CD4-positive, alpha-beta T cell treated with Interleukin-6 at 100 ng/mL for 8 hours (primary cell): ENCODE measurements around the gene MCM10.
"Not testable (repeated sequence)": the region's sequence is repeated elsewhere in the genome, so short reads cannot be mapped to it uniquely, and the experiment has no call there.

ENCODE experiments used
- DNase-seq: peaks from one replicate; pipeline ENCODE4 v3.0.0-alpha.2; 2020; ENCODE audit warnings: mixed read lengths, low spot score

The MCM10 gene

DNA sequence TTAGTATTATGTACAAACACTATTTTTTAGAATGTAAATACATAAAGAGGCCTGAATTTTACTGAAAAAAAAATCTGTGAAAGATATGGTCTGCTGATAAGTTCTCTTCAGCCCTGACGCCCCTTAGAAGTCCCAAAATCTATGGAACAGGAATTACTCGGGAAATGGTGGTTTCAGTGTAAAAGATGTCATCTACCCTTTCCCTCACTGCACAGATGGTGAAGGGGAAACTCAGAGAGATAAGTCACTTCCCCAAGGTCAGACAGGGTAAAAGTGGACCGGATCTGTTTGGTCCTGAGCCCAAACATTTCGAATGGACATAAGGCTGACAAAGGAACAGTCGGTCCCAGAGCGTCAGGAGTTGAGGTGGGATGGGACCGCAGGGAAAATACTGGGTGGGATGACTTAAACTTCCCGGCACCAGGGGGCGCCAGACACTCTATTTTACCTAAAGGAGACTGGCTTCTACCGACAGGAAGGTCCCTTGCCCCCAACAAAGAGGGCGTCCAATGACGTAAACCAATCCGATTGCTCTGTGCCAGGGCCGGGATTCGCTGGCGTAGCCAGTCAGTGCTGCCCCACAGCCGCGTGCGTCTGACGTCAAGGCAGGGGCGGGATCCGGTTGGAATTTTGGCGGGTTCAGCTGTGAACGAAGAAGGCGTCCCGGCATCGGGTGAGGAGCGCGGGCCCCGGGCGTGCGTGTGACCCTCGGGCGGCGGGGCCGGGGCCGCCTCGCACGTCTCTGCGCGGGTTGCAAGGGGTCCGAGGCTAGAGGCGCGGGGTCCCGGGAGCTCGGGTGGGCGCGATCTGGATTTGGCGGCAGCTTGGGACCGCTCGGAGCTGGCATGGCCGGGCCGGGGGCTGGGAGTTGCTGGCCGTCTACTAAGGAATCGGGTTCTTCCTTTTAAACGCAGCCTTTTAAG lies at the start of gene MCM10:
Gene MCM10, plus strand, starts transcription at position 625 of the 923 bp plus-strand sequence. CDS start 2,645 bp downstream, outside the sequence.
- peak; percentile 97 for DNase-seq

- no peak for DNase-seq
These were observed 47.8 kb upstream of the MCM10 start for GRCh38 chr10:13113544-13113943.

DNA sequence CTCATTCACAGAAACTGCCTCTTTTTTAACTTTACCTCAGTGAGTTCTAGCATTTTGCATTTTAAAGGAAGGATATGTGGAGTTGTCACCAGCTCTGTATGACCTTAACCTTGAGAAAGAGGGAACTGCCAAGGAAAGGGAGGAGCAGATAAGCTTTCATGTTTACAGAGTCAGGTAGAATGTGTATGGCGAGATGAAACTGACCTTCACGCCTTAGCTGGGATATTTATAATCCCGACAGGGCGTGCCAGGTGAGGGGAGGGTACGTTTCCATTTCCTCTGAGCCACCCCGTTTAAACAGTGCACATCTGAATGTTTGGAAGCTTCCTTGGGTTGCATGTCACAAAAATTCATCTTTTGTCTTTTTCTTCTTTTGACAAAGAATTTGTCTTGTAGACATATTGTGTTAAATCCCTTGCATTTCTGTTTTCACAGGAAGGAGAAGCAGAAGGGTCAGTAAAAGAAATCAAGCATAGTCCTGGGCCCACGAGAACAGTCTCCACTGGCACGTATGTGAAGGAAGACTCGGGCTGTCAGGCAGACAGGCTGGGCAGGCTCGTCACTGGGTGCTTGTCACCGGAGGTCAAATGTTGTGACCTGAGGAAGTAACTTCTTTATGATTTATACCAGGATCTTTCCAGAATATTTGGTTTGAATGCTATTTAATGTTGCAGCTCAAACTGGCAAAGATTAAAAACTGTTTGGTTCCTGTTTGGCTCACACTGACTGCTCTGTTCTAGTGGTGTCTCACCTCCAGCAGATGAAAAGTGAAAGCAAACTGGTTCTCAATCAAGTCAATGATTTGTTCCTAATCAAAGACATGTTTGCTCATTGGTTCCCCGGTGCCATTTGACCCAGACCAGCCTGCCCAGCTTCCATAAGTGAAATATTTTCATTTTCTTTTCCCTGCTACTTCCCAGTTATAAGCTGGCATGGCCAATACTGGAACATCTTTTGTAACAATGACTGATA lies 45.2 kb upstream of the MCM10 start:
- DNase-seq = no peak

GRCh38 chr10:13117841-13118783 lies 43.2 kb upstream of the MCM10 start:
- no peak for DNase-seq

DNA sequence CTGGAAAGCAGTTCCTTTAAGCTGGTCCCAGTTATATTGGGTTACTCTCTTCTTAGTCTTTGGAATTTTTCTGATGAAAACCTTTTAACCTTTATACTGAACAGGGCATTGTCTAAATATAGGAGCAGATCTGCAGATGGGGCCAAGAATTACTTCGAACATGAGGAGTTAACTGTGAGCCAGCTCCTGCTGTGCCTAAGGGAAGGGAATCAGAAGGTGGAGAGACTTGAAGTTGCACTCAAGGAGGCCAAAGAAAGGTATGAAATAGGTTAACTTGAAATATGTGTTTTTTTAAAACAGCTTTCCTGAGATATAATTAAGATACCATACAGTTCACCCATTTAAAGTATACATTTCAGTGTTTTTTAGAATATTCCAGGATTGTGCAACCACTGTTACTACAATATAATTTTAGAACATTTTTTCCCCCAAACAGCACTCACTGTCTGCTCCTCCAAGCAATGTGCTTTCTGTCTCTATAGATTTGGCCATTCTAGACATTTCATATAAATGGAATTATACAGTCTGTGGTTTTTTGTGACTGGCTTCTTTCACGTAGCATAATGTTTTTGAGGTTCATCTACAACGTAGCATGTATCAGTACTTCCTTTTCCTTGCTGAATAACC lies 42.5 kb upstream of the MCM10 start:
- DNase-seq = no peak

- no peak for DNase-seq
These were observed 40.4 kb upstream of the MCM10 start for GRCh38 chr10:13120786-13121499.

DNA sequence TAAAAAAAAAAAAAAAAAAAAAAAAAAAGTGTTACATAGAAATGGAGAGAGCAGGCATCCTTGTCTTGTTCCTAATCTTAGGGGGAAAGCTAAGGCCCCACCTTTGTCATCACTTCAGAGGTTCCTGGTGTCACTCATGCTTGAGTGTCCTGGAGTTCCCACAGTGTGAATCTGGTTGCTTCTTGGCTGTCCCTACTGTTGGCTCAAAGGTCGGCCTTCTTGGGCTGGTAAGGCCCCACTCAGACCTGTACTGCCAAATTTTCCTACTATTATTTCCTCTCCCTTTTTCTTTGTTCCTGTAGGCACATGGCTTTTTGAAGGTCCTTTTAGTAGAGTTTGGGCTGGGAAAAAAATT lies 39.9 kb upstream of the MCM10 start:
- no peak for DNase-seq

- no peak for DNase-seq
These were observed 24.7 kb upstream of the MCM10 start for GRCh38 chr10:13136651-13137050.

GRCh38 chr10:13139150-13139549 lies 22.2 kb upstream of the MCM10 start:
- DNase-seq = no peak

GRCh38 chr10:13139676-13140075 lies 21.7 kb upstream of the MCM10 start:
- no peak for DNase-seq

- DNase-seq = no peak
These were observed 20.6 kb upstream of the MCM10 start for GRCh38 chr10:13140627-13141190.

- no peak for DNase-seq
These were observed 17.6 kb upstream of the MCM10 start for GRCh38 chr10:13143766-13144165.

DNA sequence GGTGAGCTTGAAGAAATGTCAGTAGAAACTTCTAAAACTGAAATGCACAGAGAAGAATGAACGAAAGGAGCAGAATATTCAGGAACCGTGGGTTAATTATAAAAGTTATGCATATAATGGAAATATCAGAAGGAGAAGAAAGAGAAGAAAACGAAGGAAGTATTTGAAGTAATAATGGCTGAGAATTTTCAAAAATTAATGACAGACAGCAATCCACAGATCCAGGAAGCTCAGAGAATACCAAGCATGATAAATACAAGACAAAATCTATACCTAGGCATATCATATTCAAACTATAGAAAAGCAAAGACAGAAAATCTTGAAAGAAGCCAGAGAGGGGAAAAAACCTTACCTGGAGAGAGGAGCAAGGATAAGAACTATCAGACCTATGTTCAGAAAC lies 16.5 kb upstream of the MCM10 start:
- DNase-seq = no peak

DNA sequence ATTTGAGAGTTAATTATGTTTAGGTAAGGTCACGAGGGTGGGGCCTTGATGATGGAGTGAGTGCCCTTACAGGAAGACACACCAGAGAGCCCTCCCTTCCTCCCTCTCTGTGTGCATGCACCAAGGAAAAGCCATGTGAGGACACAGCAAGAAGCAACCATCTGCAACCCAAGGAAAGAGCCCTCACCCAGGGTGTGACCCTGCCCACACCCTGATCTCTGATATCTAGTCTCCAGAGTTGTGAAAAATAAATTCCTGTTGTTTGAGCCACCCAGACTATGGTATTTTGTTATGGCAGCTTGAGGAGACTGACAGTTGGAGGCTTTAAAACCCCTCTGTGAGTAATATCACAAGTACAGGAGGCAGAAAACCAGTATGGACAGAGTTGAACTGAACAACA lies 15.0 kb upstream of the MCM10 start:
- no peak for DNase-seq

GRCh38 chr10:13147161-13147560 lies 14.2 kb upstream of the MCM10 start:
- no peak for DNase-seq

DNA sequence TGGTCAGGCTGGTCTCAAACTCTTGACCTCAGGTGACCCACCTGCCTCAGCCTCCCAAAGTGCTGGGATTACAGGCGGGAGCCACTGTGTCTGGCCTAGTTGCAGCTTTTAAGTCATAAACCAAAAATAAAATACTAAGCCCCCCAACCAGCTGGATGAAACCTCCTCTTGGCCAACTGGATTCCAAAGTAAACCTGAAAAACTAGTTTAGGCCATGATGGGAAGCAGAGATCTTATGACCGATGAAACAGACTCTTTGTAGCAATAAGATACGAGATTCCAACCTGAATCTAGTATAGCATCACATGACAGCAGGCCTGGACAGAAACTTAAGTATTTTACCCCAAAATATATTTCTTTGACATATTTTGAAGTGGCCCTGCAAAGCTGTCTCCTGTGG lies 9.1 kb upstream of the MCM10 start:
- DNase-seq = no peak

GRCh38 chr10:13155860-13156259 lies 5.5 kb upstream of the MCM10 start:
- DNase-seq = not testable (repeated sequence)

- no peak for DNase-seq
These were observed 3.0 kb upstream of the MCM10 start for GRCh38 chr10:13158401-13158800.

- DNase-seq = no peak
These were observed 506 bp downstream of the MCM10 start for GRCh38 chr10:13161857-13162271.

GRCh38 chr10:13163859-13164258 lies 2.5 kb downstream of the MCM10 start:
- no peak for DNase-seq
